Measurements from ENCODE around the gene TEPSIN. TPM values are rescaled to one million over a fixed set of nuclear protein-coding genes. Genes with fewer than 3 reads are reported as not detected.

TEPSIN gene
- total RNA-seq, 3 donors from 2014 or later, result 37.4 to 60.2 (median 50.0) TPM

DNA sequence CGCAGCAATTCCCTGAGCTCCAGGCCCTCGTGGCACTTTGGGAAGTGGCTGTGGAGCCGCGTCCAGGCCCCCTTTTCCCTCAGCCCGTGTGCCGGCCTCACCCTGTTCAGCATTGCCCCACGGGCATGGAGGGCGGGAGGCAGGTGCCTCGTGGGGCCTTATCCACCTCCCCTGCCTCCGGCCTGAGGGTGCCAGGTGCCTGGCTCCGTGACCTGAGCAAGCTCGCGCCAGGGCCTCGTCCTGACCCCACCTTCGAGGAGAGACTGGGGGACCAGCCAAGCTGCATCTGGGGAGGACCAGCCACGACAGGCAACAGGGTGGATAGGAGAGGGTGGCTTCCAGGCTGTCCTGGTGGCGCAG is 45.8 kb downstream of the TEPSIN start:
- no peak overlapping the region for H3K4me3 ChIP-seq
- DNase-seq, result no peak
- no peak for TF ChIP-seq CTCF (IDR thresholded peaks at IDR 0.05)
- no peaks in the 10 kb centered on the region for H3K4me1 ChIP-seq (ENCODE audit: low read depth)
- ATAC-seq, result no peak
- H3K36me3 ChIP-seq (ENCODE audit: low read depth), result no peaks in the 10 kb centered on the region
- intact Hi-C loops (cut with DNase I, micrococcal nuclease), result no loop called here
- no peaks in the 10 kb centered on the region for H3K9me3 ChIP-seq

DNA sequence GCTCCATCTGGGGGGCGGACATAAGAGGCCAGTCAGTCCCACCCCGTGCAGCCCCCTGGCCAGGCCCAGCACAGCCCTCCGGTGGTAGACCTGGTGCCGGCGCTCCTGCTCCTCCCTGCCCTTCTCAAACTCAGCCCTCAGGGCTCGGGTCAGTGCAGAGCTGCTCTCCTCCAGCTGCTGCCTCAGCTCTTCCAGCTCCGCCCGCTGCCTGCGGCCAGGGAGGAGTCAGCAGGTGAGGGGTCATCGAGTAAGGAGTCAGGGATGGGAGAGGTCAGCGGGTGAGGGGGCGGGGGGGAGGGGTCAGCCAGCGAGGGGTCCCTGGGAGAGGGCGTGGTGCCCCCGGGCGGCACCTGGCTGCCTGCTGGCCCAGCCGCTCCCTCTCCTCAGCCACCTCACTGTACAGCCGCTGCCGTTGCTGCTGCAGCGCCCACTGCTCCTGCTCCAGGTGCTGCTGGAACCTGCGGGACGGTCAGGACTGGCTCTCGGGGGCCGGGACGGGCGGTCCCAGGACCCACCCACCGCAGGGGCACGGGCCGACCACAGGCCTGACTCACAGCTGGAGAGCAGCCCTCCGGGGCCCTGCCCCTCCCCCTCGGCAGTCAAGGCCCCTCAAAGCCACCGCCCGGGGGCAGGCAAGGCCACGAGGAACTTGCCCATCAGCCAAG is 46.3 kb downstream of the TEPSIN start:
- H3K4me3 ChIP-seq, result no peak overlapping the region
- DNase-seq (no peak), ATAC-seq (no peak)
- intact Hi-C loops (cut with DNase I, micrococcal nuclease), result no loop called here
- H3K4me1 ChIP-seq (ENCODE audit: low read depth), result no peaks in the 10 kb centered on the region
- no peak for TF ChIP-seq CTCF (IDR thresholded peaks at IDR 0.05)
- no peaks in the 10 kb centered on the region for H3K36me3 ChIP-seq (ENCODE audit: low read depth)
- H3K9me3 ChIP-seq, result no peaks in the 10 kb centered on the region

DNA sequence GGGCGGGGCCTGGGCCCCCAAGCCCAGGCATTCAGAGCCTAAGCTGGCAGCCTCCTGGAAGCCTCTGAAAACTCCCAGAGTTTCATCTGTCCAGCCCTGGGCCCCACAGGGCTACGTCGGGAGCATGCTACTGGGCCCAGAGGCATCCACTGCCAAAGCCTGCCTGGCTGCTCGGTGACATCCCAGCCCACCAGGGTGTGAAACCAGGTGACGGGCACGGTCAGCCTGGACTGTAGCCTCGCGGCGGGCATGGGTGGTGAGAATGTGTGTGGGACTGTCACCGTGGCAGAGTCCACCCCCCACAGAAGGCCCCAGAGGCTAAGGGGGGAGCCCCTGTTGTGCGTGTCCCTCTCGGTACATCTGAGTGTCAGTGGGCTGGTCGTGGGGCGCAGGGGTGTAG is 47.2 kb downstream of the TEPSIN start:
- Histone ChIP-seq H3K36me3 (ENCODE audit: low read depth) (no peaks in the 10 kb centered on the region), H3K9me3 (no peaks in the 10 kb centered on the region), H3K4me3 (no peak overlapping the region), H3K4me1 (ENCODE audit: low read depth) (no peaks in the 10 kb centered on the region)
- no peak for DNase-seq
- intact Hi-C loops (cut with DNase I, micrococcal nuclease), result no loop called here
- TF ChIP-seq CTCF (IDR thresholded peaks at IDR 0.05), result no peak
- no peak for ATAC-seq

DNA sequence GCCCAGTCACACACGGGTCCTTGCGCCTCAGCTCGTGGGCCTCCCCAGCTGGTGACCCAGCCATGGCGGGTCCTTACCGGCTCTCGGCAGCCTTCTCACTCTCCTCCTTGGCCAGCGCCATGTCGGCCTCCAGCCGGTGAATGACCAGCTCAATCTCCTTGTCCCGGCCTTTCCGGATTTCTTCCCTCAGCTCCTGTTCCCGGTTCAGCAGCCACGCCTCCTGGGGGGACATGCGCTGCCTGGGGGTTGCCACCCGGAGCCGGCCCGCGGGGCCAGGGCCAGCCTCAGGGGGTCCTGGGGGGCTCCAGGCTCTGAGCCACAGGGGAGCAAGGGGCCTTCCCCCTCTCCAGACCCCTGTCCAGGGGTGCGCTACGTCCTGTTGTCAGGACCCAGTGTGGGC is 47.7 kb downstream of the TEPSIN start:
- H3K4me1 ChIP-seq (ENCODE audit: low read depth), result no peaks in the 10 kb centered on the region
- TF ChIP-seq CTCF (IDR thresholded peaks at IDR 0.05), result no peak
- intact Hi-C loops (cut with DNase I, micrococcal nuclease), result no loop called here
- no peak overlapping the region for H3K4me3 ChIP-seq
- H3K36me3 ChIP-seq (ENCODE audit: low read depth), result no peaks in the 10 kb centered on the region
- no peak for DNase-seq
- no peaks in the 10 kb centered on the region for H3K9me3 ChIP-seq
- ATAC-seq, result no peak

DNA sequence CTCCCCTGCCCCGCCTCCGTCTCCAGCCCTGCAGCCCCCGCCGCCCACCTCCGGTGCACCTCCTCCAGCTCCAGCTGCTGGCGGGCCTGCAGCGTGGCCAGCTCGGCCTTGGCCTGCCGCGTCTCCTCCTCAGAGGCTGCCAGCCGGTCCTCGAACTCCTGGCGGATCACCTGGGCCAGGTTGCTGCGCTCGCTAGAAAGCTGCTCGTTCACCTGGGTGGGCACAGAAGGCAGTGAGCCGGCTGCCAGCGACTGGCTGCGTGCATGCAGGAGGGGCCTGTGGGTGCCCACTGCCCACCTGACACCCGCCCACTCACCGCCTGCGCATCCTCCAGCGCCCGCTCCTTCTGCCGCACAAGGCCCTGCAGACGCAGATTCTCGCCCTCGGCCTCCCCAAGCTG is 48.3 kb downstream of the TEPSIN start:
- Histone ChIP-seq H3K9me3 (no peaks in the 10 kb centered on the region), H3K4me1 (ENCODE audit: low read depth) (no peaks in the 10 kb centered on the region), H3K4me3 (no peak overlapping the region), H3K36me3 (ENCODE audit: low read depth) (no peaks in the 10 kb centered on the region)
- no peak for DNase-seq
- intact Hi-C loops (cut with DNase I, micrococcal nuclease), result no loop called here
- TF ChIP-seq CTCF (IDR thresholded peaks at IDR 0.05), result no peak
- ATAC-seq, result no peak

Data from mucosa of descending colon (tissue), 3 donors.